GM18502 (cell line): ENCODE data around the gene CHRNE.
A peak's percentile ranks its signal among the peaks of the same experiment; 100 is the strongest.

Source experiments
- ATAC-seq: cut with Tn5 transposase; IDR thresholded peaks from one replicate; pipeline ENCODE4 v1.9.1; 2021; ENCODE audit warnings: mild to moderate bottlenecking; ENCODE audit not compliant: unreplicated experiment, poor library complexity

Gene CHRNE

GRCh38 chr17:4903051-4903818 lies at the start of gene CHRNE:
Gene CHRNE, minus strand, starts transcription at chr17:4903098. Its CDS starts 35 bp downstream, at chr17:4903063.
- ATAC-seq: no peak

GRCh38 chr17:4951486-4951885 lies 48.6 kb upstream of the CHRNE start:
- ATAC-seq: no peak

DNA sequence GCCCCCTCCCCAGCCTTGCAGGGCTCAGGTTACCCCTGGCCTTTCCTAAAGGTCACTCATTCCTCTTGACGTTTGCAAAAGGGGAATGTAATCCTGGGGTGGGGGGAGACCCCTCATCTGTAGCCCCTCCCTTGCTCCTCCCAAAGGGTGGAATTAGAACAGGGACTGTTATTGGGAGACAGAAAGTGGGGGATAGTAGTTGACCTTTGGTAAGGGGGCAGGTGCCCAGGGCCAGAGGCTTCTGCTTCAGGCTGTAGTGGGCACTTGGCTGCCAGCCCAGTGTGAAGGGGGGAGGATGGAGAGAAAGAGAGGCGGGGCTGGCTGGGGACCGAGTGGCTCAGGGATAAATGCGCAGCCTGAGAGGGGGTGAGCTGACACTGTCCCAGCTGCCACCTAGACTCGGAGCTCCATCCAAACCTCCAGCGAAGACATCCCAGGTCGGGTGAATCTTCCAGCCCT lies 47.9 kb upstream of the CHRNE start, which contains the start of gene ENO3:
Gene ENO3, plus strand, starts transcription at position 374 of the 459 bp plus-strand sequence. CDS start 711 bp downstream, outside the sequence.
- ATAC-seq: no peak

- ATAC-seq: peak; percentile 5
Measured at GRCh38 chr17:4950075-4950745, 47.3 kb upstream of the CHRNE start.

DNA sequence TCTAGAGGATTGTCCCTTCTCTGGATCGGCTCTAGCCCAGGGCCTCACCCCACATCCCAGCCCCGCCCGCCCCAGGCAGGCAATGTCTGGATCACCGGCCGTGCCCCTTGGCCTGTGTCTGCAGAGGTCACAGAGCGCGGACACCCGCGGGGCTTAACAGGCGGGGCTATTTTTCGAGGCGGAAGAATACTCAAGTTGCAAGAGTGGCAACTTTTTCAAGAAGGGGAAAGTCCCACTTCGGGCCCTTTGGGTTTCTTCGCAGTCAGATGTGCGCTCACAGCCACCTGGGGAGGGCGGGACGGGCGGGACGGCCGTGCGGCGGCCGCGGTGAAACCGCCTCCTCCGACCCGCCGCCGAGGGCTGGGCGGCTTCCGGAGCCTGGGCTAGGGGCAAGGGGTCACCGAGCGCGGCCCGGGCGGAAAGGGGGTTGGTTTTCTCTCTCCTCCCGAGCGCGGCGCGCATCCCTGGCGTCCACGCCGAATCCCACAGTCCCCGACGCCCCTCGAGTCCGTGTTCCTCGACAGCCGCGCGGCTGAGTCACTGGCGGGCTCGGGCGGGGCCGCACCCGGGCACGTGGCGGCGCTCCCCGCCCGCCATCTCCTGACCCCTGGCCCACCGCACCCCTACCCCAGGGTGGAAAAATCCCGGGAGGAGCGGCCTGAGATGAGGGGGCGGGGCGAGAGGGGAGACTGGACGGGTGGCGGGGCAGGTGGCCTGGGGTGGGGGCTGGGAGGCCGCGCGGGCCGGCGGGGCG lies 46.6 kb upstream of the CHRNE start:
- ATAC-seq: peak; percentile 34

DNA sequence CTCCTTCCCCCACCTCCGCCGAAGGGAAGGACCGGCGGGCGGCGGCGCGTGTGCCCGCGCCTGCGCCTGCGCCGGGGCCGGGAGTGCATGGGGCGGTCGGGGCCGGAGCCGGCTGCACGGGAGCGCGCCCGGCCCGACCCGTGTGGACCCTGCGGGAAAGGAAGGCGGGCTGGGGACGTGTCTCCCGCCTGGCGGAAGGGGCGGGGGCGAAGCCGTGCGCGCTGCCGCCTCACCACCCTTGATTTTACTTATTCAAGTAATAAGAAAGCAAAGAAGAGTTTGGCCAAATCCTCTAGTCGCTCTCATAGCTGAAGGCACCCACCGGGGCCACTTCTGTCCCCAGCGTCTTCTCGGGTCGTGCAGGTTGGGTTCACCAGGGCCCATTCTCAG lies 46.0 kb upstream of the CHRNE start:
- peak; percentile 32 for ATAC-seq

GRCh38 chr17:4948166-4948930 lies 45.5 kb upstream of the CHRNE start, which contains the start of gene PFN1:
Gene PFN1, minus strand, starts transcription at chr17:4948530. Its CDS starts 136 bp downstream, at chr17:4948394.
- ATAC-seq: peak; percentile 25

GRCh38 chr17:4947411-4948165 lies 44.7 kb upstream of the CHRNE start:
- peak; percentile 11 for ATAC-seq

DNA sequence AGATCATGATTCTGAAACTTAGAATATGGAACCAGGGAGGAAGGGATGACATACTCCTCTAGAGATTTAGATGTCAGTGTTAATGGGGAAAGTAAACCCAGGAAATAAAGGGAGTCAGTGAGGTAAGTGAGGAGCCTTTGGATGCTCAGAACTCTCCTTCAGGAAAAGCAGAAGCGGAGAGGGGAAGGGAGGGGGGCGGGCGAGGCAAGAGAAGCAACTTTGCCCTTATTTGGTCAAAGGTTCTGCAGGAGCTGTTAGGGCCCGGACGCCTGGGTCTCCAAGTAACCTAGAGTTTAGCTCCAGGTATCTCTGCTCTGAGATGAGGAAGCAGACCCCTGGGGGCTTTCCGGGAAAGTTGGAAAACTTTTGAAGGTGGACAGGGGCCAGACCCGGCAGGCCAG lies 44.1 kb upstream of the CHRNE start:
- ATAC-seq: no peak

GRCh38 chr17:4946312-4946976 lies 43.5 kb upstream of the CHRNE start:
- ATAC-seq: no peak

DNA sequence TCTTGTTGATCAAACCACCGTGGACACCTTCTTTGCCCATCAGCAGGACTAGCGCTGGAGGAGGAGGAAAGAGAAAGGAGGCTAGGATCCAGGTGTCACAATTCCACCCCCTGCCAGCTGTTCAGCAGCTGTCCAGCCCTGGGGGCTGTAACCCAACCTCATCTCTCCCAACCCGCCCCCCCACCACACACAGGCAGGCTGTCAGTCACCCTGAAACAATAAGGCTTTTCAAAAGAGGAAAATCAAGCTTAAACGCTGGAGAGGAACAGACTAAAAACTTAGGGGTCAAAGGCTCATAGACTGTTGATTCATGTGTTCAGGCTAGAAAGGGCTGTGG lies 43.0 kb upstream of the CHRNE start:
- no peak for ATAC-seq

- no peak for ATAC-seq
Measured at GRCh38 chr17:4945176-4945943, 42.5 kb upstream of the CHRNE start.

DNA sequence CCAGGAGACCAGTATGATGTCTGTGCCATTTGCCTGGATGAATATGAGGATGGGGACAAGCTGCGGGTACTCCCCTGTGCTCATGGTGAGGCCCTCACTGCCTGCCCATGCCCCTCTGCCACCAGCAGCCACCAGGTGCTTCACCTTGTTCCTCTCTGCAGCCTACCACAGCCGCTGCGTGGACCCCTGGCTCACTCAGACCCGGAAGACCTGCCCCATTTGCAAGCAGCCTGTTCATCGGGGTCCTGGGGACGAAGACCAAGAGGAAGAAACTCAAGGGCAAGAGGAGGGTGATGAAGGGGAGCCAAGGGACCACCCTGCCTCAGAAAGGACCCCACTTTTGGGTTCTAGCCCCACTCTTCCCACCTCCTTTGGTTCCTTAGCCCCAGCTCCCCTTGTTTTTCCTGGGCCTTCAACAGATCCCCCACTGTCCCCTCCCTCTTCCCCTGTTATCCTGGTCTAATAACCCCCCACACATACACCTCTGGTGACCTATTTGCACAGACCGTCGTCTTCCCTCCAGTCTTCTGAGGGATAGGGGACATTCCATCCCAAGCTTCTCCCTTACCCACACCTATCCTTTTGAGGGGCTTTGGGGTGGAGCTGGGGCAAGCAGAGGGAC lies 41.8 kb upstream of the CHRNE start:
- ATAC-seq: no peak

GRCh38 chr17:4944163-4944553 lies 41.3 kb upstream of the CHRNE start:
- ATAC-seq: no peak

DNA sequence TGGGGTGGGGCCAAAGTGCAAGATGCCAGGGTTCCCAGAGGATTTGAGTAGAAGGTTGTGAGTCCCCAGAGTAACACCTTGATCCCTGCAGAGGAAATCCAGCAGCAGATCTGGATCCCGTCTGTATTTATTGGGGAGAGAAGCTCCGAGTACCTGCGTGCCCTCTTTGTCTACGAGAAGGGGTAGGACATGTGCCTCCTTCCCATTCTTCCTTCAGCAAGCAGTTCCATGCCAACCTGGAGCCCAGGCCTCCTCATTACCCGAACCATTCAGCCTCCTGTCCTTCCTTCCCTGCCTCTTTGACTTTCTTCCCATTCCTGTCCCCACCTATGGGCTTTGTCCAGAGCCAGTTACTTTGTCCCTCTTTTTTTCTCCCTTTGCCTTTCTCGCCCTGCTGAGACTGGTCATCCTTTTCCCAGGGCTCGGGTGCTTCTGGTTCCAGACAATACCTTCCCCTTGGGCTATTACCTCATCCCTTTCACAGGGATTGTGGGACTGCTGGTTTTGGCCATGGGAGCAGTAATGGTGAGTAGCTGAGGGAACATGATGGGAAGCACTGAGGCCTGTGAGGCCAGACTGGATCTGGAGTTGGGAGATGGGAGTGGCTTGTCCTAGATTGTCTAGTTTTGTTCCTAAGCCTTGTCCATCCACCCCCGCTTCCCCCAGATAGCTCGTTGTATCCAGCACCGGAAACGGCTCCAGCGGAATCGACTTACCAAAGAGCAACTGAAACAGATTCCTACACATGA lies 40.0 kb upstream of the CHRNE start:
- ATAC-seq: no peak

DNA sequence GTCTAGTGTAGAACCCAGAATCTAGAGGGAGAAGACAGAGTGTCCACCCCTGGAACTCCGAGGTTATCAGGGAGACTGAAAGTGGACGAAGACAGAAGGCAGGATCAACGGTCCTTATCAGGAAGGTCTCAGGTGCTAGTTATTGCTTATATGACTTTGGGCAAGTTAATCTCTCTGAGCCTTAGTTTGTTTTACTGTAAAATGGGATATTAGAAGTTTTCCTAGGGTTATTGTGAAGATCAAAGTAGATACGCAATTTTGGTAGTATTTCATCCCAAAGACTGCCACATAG lies 38.4 kb upstream of the CHRNE start:
- ATAC-seq: no peak

DNA sequence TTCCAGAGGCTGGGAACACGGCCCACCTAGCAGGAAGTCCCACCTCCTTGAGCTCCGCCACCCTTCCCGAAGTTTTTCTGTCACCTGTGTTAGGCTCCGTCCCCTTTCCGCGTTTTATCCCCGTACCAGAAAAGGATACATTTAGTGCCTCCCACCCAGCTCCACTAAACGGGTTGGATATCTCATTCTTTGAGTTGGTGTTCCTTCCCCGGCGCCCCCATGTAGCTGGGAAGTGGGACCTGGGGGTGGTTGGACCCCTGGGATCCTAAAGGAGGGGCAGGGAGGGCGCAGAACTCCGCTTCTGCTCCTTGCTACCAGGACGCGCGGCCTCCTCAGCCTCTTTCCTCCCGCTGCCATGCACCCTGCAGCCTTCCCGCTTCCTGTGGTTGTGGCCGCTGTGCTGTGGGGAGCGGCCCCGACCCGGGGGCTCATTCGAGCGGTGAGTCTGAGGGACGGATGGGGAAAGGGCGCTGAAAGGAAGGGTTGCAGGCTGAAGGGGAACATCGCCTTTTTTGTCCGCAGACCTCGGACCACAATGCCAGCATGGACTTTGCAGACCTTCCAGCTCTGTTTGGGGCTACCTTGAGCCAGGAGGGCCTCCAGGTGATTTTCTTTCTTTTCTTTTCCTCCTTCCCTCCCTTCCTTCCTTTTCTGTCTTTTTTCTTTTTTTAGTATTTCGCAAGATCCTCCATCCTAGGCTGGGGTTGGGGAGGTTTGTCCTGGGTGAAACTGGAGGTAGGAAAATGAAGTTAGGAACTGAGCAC lies 37.8 kb upstream of the CHRNE start:
- ATAC-seq: no peak
